GM19395 (cell line): ENCODE data around the gene RBL1.
A peak's percentile ranks its signal among the peaks of the same experiment; 100 is the strongest.

Experiments used
- ATAC-seq: cut with Tn5 transposase; IDR thresholded peaks from one replicate; pipeline ENCODE4 v1.9.1; 2021; ENCODE audit warnings: mild to moderate bottlenecking, moderate library complexity; ENCODE audit not compliant: unreplicated experiment

The RBL1 gene

DNA sequence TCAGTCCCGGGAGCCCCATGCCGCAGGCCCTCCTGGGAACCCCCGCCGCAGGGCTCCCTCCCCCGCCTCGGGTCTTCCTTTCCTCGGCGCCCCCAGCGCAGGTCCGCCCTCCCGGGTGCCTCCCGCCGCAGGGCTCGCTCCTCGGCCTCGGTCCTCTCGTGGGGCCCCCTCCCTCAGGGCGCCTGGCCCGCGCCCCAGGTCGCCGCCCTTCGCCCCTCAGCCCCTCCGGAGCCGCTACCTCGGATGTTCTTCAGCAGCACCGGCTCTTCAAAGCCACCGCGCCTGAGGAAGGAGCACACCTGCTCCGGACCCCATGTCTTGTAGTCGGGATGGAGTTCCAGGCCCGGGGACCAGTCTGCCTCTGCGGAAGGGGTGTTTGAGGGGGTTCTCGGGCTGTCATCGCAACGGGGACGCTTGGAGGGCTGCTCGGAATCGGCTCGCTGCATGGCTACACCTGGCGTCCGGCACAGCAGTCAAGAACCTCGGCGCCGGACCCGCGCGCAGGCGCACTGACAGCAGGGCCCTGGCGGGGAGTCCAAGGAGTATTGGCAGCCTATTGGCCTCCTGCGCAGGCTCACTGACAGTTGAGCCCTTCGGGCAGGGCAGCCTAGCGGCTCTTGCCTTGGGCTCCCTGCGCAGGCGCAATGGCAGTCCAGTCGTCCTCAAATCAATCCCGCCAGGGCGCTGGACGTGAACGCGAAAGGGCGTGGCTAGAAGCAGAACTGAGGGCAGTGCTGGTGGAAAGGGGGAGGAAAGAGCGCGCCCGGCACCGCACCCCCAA is 144.4 kb downstream of the RBL1 start, which contains the start of gene SAMHD1:
TSS of gene SAMHD1 (minus strand) at position 511 of the 781 bp plus-strand sequence. CDS start at position 446, 65 bp downstream.
- peak; percentile 94 for ATAC-seq

DNA sequence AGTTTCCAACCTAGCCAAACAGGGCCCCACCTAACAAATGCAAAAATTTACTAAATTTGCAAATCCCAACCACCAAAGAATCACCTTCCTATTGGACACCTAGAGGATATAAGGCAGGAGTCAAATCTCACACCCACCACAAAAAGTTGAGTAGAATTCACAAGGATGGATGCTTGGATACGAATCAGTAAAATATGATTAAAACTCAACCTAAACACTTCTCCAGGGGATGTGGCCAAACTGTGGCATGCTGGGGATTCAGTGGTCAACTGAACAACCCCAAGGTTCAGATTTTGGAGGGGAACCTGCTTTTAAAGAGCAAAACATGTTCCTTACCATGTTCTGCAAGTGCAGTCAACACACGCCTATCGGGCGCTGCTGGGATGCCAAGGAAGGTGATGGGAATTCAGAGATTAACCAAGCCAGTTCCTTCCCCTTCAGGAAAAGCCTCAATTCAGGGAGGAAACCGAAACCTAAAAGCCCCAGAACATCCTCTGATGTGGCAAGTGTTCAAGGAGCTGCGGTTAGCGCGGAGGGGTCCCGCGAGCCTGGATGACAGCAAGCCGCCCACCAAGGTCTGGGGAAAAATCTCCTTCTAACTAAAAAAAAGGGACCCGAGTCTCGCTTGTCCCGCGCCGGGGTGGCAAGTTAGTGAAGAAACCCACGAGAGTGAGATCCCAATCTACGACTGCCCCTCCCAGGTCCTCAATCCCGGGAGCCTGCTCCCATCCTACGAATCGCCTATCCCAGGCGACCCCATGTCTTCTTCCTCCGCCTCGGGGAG is 145.2 kb downstream of the RBL1 start:
- no peak for ATAC-seq
